ENCODE data around the gene PLA2G4E.

The PLA2G4E gene

GRCh38 chr15:42053914-42054313, 33.1 kb upstream of the PLA2G4E start:
- DNase-seq (ENCODE audit: low spot score): no peak
- in situ Hi-C loops (cut with MboI; ENCODE audit: low sequenced_read_pairs, unreplicated experiment): no loop called here
- TF ChIP-seq CTCF (IDR thresholded peaks at IDR 0.05; ENCODE audit: borderline replicate concordance, control extremely low read depth, extremely low read depth, insufficient read depth, missing control alignments): no peak

- DNase-seq (ENCODE audit: low spot score): no peak
- TF ChIP-seq CTCF (IDR thresholded peaks at IDR 0.05; ENCODE audit: borderline replicate concordance, control extremely low read depth, extremely low read depth, insufficient read depth, missing control alignments): no peak
- in situ Hi-C loops (cut with MboI; ENCODE audit: low sequenced_read_pairs, unreplicated experiment): no loop called here
These were observed 32.2 kb upstream of the PLA2G4E start for GRCh38 chr15:42053010-42053409.

GRCh38 chr15:42050484-42051255, 29.8 kb upstream of the PLA2G4E start:
- DNase-seq (ENCODE audit: low spot score): no peak
- in situ Hi-C loops (cut with MboI; ENCODE audit: low sequenced_read_pairs, unreplicated experiment): no loop called here
- no peak for TF ChIP-seq CTCF (IDR thresholded peaks at IDR 0.05; ENCODE audit: borderline replicate concordance, control extremely low read depth, extremely low read depth, insufficient read depth, missing control alignments)

- TF ChIP-seq CTCF (IDR thresholded peaks at IDR 0.05; ENCODE audit: borderline replicate concordance, control extremely low read depth, extremely low read depth, insufficient read depth, missing control alignments): no peak
- no peak for DNase-seq (ENCODE audit: low spot score)
- in situ Hi-C loops (cut with MboI; ENCODE audit: low sequenced_read_pairs, unreplicated experiment): no loop called here
These were observed 28.0 kb upstream of the PLA2G4E start for GRCh38 chr15:42048821-42049200.

- in situ Hi-C loops (cut with MboI; ENCODE audit: low sequenced_read_pairs, unreplicated experiment): no loop called here
- TF ChIP-seq CTCF (IDR thresholded peaks at IDR 0.05; ENCODE audit: borderline replicate concordance, control extremely low read depth, extremely low read depth, insufficient read depth, missing control alignments): no peak
- no peak for DNase-seq (ENCODE audit: low spot score)
These were observed 27.4 kb upstream of the PLA2G4E start for GRCh38 chr15:42048080-42048820.

GRCh38 chr15:42046597-42046996, 25.8 kb upstream of the PLA2G4E start:
- in situ Hi-C loops (cut with MboI; ENCODE audit: low sequenced_read_pairs, unreplicated experiment): no loop called here
- DNase-seq (ENCODE audit: low spot score): no peak
- TF ChIP-seq CTCF (IDR thresholded peaks at IDR 0.05; ENCODE audit: borderline replicate concordance, control extremely low read depth, extremely low read depth, insufficient read depth, missing control alignments): no peak

Data from GM13976 (cell line).